ENCODE data around the gene SMG9.

The SMG9 gene

GRCh38 chr19:43754503-43755255, at the start of gene SMG9 (continued):
- peak; percentile 91 for TF ChIP-seq ZBTB7A (tag by site-specific recombination; IDR thresholded peaks at IDR 0.05; ENCODE audit: low read depth)
- peak; percentile 35; the same call in 1 of the 2 replicates for TF ChIP-seq ZNF10 (tag by site-specific recombination; IDR thresholded peaks at IDR 0.05)
- no peak for TF ChIP-seq ZNF404 (tag by site-specific recombination; IDR thresholded peaks at IDR 0.05)
- peak; percentile 76; the same call in 1 of the 2 replicates for TF ChIP-seq KLF7 (tag by site-specific recombination; IDR thresholded peaks at IDR 0.05; ENCODE audit: borderline replicate concordance)
- TF ChIP-seq ZSCAN30 (tag by site-specific recombination; IDR thresholded peaks at IDR 0.05) = peak; percentile 98
- peak; percentile 76; the same call in 1 of the 2 replicates for TF ChIP-seq INSM2 (tag by site-specific recombination; IDR thresholded peaks at IDR 0.05)
- peak; percentile 89 for TF ChIP-seq EGR2 (tag by site-specific recombination; IDR thresholded peaks at IDR 0.05; ENCODE audit: low read depth)
- peak; percentile 80 for TF ChIP-seq FEZF1 (tag by site-specific recombination; IDR thresholded peaks at IDR 0.05)
- peak; percentile 91 for TF ChIP-seq KLF17 (tag by site-specific recombination; IDR thresholded peaks at IDR 0.05)
- peak; percentile 82; the same call in 1 of the 2 replicates for TF ChIP-seq PRDM1 (tag by site-specific recombination; IDR thresholded peaks at IDR 0.05)
- peak; percentile 97 for TF ChIP-seq ZBTB10 (tag by site-specific recombination; IDR thresholded peaks at IDR 0.05)
- TF ChIP-seq ZFHX2 (tag by site-specific recombination; conservative IDR thresholded peaks at IDR 0.05) = peak; percentile 96
- TF ChIP-seq ZNF777 (tag by site-specific recombination; IDR thresholded peaks at IDR 0.05; ENCODE audit: borderline replicate concordance) = no peak; the same call in 1 of the 2 replicates
- TF ChIP-seq ZBTB8A (tag by site-specific recombination; IDR thresholded peaks at IDR 0.05) = peak; percentile 73
- peak; percentile 96 for TF ChIP-seq ZEB2 (tag by site-specific recombination; IDR thresholded peaks at IDR 0.05)
- peak; percentile 96 for TF ChIP-seq SP7 (tag by site-specific recombination; IDR thresholded peaks at IDR 0.05)
- peak; percentile 92 for TF ChIP-seq PRDM10 (tag by site-specific recombination; IDR thresholded peaks at IDR 0.05)
- TF ChIP-seq SP2 (tag by site-specific recombination; IDR thresholded peaks at IDR 0.05) = peak; percentile 97
- TF ChIP-seq ZNF561 (tag by site-specific recombination; IDR thresholded peaks at IDR 0.05; ENCODE audit: borderline replicate concordance) = peak; percentile 99
- no peak for TF ChIP-seq ZNF37A (tag by site-specific recombination; IDR thresholded peaks at IDR 0.05)
- TF ChIP-seq ZNF292 (tag by site-specific recombination; IDR thresholded peaks at IDR 0.05; ENCODE audit: borderline replicate concordance, low read depth) = no peak
- no peak for TF ChIP-seq ZNF544 (tag by site-specific recombination; IDR thresholded peaks at IDR 0.05)
- 0 out of 2 replicates have a peak, but pooled peaks have one; percentile 59 for TF ChIP-seq ZSCAN23 (tag by site-specific recombination; IDR thresholded peaks at IDR 0.05)
- peak; percentile 76 for TF ChIP-seq ZNF76 (tag by site-specific recombination; IDR thresholded peaks at IDR 0.05; ENCODE audit: borderline replicate concordance, low read depth)
- peak; percentile 58 for TF ChIP-seq ZBTB21 (tag by site-specific recombination; IDR thresholded peaks at IDR 0.05)
- no peak for TF ChIP-seq PRDM6 (tag by site-specific recombination; IDR thresholded peaks at IDR 0.05)
- TF ChIP-seq ZNF274 (IDR thresholded peaks at IDR 0.05; ENCODE audit: low read length) = no peak
- TF ChIP-seq ZNF274 (tag by site-specific recombination; IDR thresholded peaks at IDR 0.05; ENCODE audit: borderline replicate concordance) = no peak
- TF ChIP-seq ZNF548 (tag by site-specific recombination; IDR thresholded peaks at IDR 0.05) = no peak
- TF ChIP-seq SALL2 (tag by site-specific recombination; IDR thresholded peaks at IDR 0.05; ENCODE audit: borderline replicate concordance) = no peak
